Measurements from ENCODE around the gene GBA2. TPM values are rescaled to one million over a fixed set of nuclear protein-coding genes. Genes with fewer than 3 reads are reported as not detected.

The GBA2 gene
- total RNA-seq: 98.6 TPM
- long read RNA-seq, transcript GBA2-208 (3 exons, 836 nt): minor isoform, 7 of 159 reads
- long read RNA-seq, transcript GBA2-203 (17 exons, 3,611 nt): major isoform, 65 of 159 reads
- long read RNA-seq, partial matches to known transcripts: 31 of 159 reads
- long read RNA-seq, other reads (novel, unspliced or antisense): 55 of 159 reads

DNA sequence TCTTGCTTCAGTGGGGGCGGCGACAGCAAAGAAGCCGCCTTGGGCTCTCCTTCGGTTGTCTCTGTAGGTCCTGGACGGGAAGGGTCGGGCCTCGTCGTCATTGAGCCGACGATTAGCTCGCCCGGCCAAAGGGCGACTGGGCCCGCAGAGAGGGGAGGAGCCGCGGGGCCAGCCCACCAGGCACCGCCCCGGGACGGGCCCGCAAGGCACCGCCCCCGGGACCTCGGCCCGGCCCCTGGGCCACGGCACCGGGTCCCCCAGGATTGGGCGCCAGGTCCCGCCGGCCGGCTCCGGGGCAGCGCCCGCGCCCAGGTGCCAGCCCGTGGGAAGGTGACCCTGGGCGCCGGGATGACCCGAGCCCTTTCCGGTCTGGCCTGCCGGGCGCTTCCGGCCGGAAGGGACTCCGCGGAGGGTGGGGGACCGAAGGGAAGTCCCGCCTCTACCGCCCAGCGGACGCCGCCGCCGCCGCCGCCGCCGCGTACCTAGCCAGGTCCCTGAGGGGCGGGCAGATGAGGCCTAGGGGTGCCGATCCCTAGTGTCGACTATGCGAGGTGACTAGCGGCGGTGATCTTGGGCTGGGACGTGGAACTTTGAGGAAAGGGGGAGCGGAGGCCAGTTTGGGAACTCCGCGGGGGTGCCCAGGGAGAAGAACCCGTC, at the start of gene GBA2, which contains the start of gene RGP1:
Gene GBA2, minus strand, starts transcription at position 371 of the 657 bp plus-strand sequence. CDS start 524 bp downstream, outside the sequence.
Gene RGP1, plus strand, starts transcription at position 430 of the 657 bp plus-strand sequence. CDS start 469 bp downstream, outside the sequence.
- peak; percentile 96 for DNase-seq (ENCODE audit: low spot score)
- intact Hi-C loops (cut with DNase I): loop anchor here (2.0 to 5.0 kb wide), 2 partner anchors 16 to 38 kb away; partner anchors contain the start of genes CREB3 and TLN1

- DNase-seq (ENCODE audit: low spot score): no peak
- intact Hi-C loops (cut with DNase I): no loop called here
Observed at GRCh38 chr9:35797311-35798109, 48.5 kb upstream of the GBA2 start.

DNA sequence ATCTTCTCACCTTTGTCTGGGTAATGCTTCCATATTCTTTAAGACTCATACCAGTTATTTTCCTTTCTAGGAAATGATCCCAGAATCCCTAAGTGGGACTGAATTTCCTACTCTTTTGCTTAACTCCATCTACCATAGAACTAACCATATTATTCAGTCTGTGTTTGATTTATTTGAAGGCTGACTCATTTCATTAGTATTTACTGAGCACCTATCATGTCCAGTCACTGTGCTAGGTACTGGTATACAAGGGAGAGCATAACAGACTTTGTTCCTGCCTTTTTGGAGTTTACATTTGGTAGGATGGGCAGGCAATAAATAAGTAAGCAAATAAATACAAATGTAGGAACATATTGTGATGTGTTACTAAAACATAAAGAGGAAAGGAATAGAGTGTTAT, 46.7 kb upstream of the GBA2 start:
- intact Hi-C loops (cut with DNase I): no loop called here
- no peak for DNase-seq (ENCODE audit: low spot score)

DNA sequence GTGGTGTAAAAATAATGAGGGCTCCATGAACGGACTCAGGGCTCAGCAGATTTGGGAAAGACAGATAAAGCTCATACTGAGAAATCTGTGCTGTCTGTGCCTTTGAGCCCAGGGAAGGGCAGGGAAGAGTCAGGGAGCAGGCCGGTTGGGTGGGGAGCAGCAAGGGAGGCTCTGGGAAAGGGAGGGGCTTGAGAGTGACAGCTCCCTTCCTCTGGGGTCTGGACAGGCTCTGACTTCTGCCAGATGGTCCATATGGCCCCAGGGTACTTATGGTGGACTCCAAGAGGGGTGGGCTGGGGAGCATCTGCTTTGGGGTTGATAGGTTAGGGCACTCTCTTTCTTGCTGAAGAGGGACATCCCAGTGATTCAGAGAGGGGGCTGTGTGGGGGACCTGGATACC, 44.4 kb upstream of the GBA2 start:
- DNase-seq (ENCODE audit: low spot score): no peak
- intact Hi-C loops (cut with DNase I): no loop called here

DNA sequence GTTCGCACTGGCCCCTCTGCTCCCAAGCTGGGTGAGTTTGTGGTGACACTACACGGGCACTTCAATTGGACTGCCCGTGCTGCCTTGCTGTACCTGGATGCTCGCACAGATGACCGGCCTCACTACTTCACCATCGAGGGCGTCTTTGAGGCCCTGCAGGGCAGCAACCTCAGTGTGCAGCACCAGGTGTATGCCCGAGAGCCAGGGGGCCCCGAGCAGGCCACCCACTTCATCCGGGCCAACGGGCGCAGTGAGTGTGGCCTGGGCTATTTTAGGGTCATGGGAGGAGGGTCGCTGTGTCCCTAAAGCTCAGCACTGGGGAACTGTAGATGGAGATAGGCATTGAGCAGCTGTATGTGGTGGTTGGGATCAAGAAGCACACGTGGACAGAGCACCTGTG, 43.8 kb upstream of the GBA2 start:
- DNase-seq (ENCODE audit: low spot score): no peak
- intact Hi-C loops (cut with DNase I): no loop called here

GRCh38 chr9:35792024-35792813, 43.2 kb upstream of the GBA2 start:
- intact Hi-C loops (cut with DNase I): no loop called here
- DNase-seq (ENCODE audit: low spot score): no peak

DNA sequence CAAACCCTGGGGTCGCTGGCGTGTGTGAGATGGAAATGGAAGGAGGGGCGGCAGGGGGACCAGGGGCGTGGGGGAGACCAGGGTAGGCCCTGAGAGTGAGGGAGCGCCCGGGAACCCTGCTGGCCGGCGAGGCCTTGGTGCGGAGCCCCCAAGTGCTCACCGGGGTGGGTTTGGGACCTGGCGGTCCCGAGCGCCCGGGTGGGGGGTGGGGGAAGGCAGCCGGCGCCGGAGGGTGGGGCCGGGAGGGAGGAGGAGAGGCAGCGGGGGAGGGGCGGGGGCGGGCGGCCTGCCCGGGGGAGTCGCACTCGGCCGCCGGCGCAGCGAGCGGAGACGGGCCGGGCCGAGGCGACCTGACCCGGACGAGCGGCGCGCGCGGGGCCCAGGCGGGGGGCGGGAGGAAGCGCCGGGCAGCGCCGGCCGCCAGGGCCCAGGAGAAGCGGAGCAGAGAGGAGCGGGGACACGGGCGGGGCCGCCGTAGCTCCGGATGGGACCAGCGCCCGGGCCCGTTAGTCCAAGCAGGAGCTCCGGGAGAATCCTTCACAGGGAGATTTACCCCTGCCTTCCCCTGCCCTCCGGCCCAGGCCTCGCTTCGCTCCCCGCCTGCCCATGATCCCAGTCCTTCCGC, 42.4 kb upstream of the GBA2 start, which contains the start of gene NPR2:
Gene NPR2, plus strand, starts transcription at position 295 of the 625 bp plus-strand sequence. CDS start 818 bp downstream, outside the sequence.
- no peak for DNase-seq (ENCODE audit: low spot score)
- intact Hi-C loops (cut with DNase I): loop anchor here (1.0 to 2.0 kb wide), 3 partner anchors 21 to 91 kb away; partner anchors contain the start of gene SPAG8

DNA sequence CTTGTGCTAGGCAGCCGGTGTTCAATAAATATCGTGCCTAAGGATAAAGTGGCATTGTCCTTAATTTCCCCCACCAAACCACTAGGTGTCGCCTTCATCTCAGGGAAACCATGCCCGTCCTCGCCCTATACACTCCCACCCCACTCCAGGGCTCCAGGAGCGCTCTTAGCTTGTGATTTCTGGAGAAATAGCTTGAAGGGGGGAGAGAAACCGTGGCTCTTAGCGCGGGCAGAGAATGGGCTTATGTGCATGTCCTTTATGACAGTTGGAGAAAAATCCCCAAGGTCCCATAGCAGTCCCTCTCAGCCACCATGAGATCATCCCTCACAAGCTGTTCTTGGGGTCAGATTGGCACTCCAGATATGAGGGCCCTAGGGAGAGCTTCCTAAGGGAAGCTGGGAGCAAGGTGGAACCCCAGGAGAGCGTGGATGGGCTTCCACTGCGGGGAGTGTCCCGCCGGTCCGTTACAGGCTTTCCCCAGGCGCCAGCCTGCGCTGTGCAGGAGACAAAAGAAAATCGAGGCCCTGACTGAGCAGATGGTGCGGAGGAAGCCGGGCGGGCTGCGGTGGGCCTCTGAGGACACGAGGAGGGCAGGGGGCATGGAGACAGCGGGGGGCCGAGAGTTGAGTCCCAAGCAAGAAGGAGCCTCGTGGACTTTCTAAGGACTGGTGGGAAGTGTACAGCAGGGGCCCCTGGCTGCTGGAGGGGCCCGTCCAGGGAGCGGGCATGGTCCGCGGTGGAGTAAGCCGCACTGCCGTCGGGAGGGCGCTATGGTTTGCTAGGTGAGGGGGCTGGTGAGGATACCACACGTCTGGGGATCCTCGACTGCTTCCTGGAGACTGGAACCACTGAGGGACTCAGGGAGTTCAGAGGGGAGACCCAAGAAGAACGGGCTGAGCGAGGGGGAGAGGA, 41.6 kb upstream of the GBA2 start:
- no peak for DNase-seq (ENCODE audit: low spot score)
- intact Hi-C loops (cut with DNase I): loop anchor here (1.0 to 2.0 kb wide), 3 partner anchors 22 to 92 kb away; partner anchors contain the start of gene SPAG8

DNA sequence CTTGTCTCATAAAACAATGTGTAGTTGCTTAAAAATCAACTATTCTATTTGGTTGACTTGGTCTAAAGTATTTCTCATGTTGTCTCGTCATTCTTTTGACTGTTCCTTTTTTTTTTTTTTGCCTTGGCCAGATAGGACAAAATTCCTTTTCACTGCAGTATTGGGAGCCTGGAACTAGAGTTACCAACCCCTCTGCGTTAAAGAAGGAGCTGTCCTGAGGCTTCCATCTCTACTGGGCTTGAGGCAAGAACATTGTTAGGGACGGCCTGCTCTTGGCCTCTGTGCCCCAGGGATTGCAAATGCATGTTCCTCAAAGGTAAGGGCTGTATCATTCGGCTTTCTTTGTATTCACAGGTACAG, 41.0 kb upstream of the GBA2 start:
- DNase-seq (ENCODE audit: low spot score): no peak
- intact Hi-C loops (cut with DNase I): loop anchor here (2.0 kb wide), 2 partner anchors 23 to 35 kb away; partner anchors contain the start of gene SPAG8

DNA sequence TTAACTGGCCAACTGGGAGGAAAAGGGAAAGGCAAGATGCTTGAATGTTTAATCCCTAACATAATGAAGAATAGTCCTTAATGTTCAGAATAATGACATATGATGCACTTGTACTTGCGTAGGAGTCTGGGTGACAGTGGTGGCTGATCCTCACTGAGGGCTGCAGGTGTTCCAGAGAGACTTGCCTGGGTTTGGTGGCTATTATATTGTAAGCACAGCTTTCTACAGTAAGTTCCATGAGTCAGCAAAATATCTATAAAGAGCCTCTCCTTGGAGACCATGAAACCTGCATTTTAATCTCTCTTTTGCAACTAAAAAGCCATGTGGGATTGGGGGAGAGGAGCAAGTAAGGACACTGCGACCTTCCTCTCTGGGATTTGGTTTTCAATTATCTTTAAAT, 40.5 kb upstream of the GBA2 start:
- DNase-seq (ENCODE audit: low spot score): no peak
- intact Hi-C loops (cut with DNase I): loop anchor here (5.0 kb wide), 1 partner anchor 42 kb away; the partner anchor contains the start of genes GBA2 and RGP1

GRCh38 chr9:35783418-35783817, 34.4 kb upstream of the GBA2 start:
- intact Hi-C loops (cut with DNase I): no loop called here
- no peak for DNase-seq (ENCODE audit: low spot score)

- intact Hi-C loops (cut with DNase I): no loop called here
- no peak for DNase-seq (ENCODE audit: low spot score)
Observed at GRCh38 chr9:35781066-35781465, 32.0 kb upstream of the GBA2 start.

- intact Hi-C loops (cut with DNase I): no loop called here
- DNase-seq (ENCODE audit: low spot score): no peak
Observed at GRCh38 chr9:35778496-35778895, 29.5 kb upstream of the GBA2 start.

GRCh38 chr9:35776018-35776417, 27.0 kb upstream of the GBA2 start:
- no peak for DNase-seq (ENCODE audit: low spot score)
- intact Hi-C loops (cut with DNase I): no loop called here

DNA sequence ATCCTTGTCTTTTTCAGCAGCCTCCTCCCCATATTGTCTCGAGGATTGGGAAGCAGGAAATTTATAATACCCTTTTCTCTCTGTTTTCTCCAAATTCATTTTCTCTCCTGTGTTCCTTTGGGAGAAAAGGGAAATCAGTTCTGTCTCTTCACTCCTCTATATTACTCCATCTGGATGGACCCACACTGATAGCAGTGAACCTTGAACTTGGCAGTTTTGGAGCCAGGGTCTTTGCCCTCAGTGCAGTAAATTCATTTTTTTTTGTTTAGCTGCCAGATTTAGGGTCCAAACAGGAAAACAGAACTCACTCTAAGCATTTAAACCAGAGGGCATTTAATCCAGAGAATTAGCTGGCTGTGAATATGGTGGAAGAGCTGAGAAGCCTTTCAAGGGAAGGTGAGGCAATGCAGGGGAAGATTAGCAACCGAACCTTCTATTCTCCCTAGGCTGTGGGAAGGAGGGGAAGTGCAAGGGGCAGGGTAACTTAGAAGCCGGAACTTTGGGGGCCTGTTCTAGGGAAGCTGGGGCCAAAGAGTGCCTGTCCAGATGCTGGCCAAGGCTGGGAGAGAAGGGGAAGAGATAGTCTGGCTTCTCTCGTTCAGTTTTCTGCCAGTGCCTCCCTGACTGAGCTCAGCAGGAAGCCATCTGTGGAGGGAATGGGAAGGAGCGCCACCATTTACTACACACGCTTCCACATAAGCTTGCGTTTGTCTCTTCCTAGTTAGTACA, 26.0 kb upstream of the GBA2 start:
- intact Hi-C loops (cut with DNase I): no loop called here
- DNase-seq (ENCODE audit: low spot score): no peak

- DNase-seq (ENCODE audit: low spot score): no peak
- intact Hi-C loops (cut with DNase I): no loop called here
Observed at GRCh38 chr9:35771943-35772342, 22.9 kb upstream of the GBA2 start.

- intact Hi-C loops (cut with DNase I): no loop called here
- DNase-seq (ENCODE audit: low spot score): no peak
Observed at GRCh38 chr9:35771534-35771933, 22.5 kb upstream of the GBA2 start.

Measured in cardiac septum (tissue), 1 donor.